GF-D8 (cell line): ENCODE results near the gene FXYD4.
A peak's percentile ranks its signal among the peaks of the same experiment; 100 is the strongest.
"Not testable (repeated sequence)": the region's sequence is repeated elsewhere in the genome, so short reads cannot be mapped to it uniquely, and the experiment has no call there.

Experiments used
- DNase-seq: peaks from one replicate; lab custom pipeline; 2025; lab: John Stamatoyannopoulos, UW

FXYD4 gene

GRCh38 chr10:43419997-43420368 is 48.5 kb downstream of the FXYD4 start:
- no peak for DNase-seq

- peak; percentile 92 for DNase-seq
These were observed 49.1 kb downstream of the FXYD4 start for GRCh38 chr10:43420369-43421200.

GRCh38 chr10:43421201-43421507 is 49.7 kb downstream of the FXYD4 start:
- no peak for DNase-seq

GRCh38 chr10:43421519-43421918 is 50.1 kb downstream of the FXYD4 start:
- DNase-seq = no peak

GRCh38 chr10:43421944-43422343 is 50.5 kb downstream of the FXYD4 start:
- DNase-seq = not testable (repeated sequence)

DNA sequence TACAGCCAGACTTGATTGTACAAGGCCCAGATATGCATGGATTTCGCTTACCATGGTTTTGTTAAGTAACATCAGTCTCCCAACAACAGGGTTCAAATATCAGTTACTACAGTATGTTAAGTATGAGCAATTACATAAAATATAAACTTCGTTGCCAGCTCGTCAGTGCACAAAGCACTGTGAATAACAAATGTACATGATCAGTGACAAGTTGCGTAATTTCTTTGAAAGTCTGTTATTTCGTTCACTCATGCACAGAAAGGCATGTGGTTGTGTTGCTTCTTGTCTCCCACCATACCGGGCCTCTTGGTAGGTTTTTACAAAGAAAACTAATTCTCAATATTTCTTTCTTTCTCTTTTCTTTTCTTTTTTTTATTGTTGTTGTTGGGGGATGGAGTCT is 53.0 kb downstream of the FXYD4 start:
- DNase-seq = no peak
